PC-3 (cell line): ENCODE data around the gene RPL5. TPM values are rescaled to one million over a fixed set of nuclear protein-coding genes. Genes with fewer than 3 reads are reported as not detected.
A peak's percentile ranks its signal among the peaks of the same experiment; 100 is the strongest.

Experiments used
- ATAC-seq: fragments of 200-7000 bp; cut with Tn5 transposase; 2 replicates; pipeline ENCODE4 v1.9.1; 2020; ENCODE audit warnings: mild to moderate bottlenecking, moderate library complexity
- BruUV-seq: library from RNA; stranded (reverse); fragments of 400-500 nt; replicated peaks from 2 replicates; lab custom pipeline; 2021; lab: Mats Ljungman, UMichigan
- CTCF ChIA-PET: fragments of 300-600 bp; sonication (Branson Sonifier 250); formaldehyde crosslinking; loops from one replicate; lab custom pipeline; 2022; ENCODE audit warnings: antibody characterized with exemption; lab: Charles Lee
- POLR2A ChIA-PET: fragments of 300-600 bp; sonication (Branson Sonifier 250); formaldehyde crosslinking; loops from one replicate; lab custom pipeline; 2022; ENCODE audit warnings: antibody characterized with exemption; ENCODE audit not compliant: unreplicated experiment; lab: Charles Lee
- DNase-seq: peaks from one replicate; pipeline ENCODE4 v3.0.0-alpha.2; 2015
- H2AFZ ChIP-seq: fragments of 300-600 bp; sonication (generic); 2 replicates; pipeline ENCODE4 v1.6.0; 2016; ENCODE audit warnings: antibody characterized with exemption, low read length
- H3F3A ChIP-seq: fragments of 300-600 bp; sonication (generic); one replicate; pipeline ENCODE4 v1.6.0; 2017; ENCODE audit warnings: antibody characterized with exemption, low read length, control low read depth, mild to moderate bottlenecking; ENCODE audit not compliant: unreplicated experiment
- H3K27ac ChIP-seq: fragments of 300-600 bp; sonication (generic); 2 replicates; pipeline ENCODE4 v1.5.1; 2016; ENCODE audit warnings: mild to moderate bottlenecking, low read length
- H3K27me3 ChIP-seq: fragments of 300-600 bp; sonication (generic); 2 replicates; pipeline ENCODE4 v1.6.1; 2016; ENCODE audit warnings: low read length, mixed read lengths
- H3K36me3 ChIP-seq: fragments of 300-600 bp; sonication (generic); 2 replicates; pipeline ENCODE4 v1.6.1; 2016; ENCODE audit warnings: low read depth, mixed run types, low read length, mixed read lengths
- H3K4me1 ChIP-seq: fragments of 300-600 bp; sonication (generic); 2 replicates; pipeline ENCODE4 v1.5.1; 2016; ENCODE audit warnings: low read length; ENCODE audit not compliant: insufficient read depth
- H3K4me2 ChIP-seq: fragments of 300-600 bp; sonication (generic); 2 replicates; pipeline ENCODE4 v1.6.0; 2016; ENCODE audit warnings: low read length
- H3K4me3 ChIP-seq: fragments of 300-600 bp; sonication (generic); 2 replicates; pipeline ENCODE4 v1.5.1; 2016; ENCODE audit warnings: mild to moderate bottlenecking, low read length, mixed read lengths
- H3K79me2 ChIP-seq: fragments of 300-600 bp; sonication (generic); 2 replicates; pipeline ENCODE4 v1.6.1; 2017; ENCODE audit warnings: low read length, mixed read lengths
- H3K9ac ChIP-seq: fragments of 300-600 bp; sonication (generic); 2 replicates; pipeline ENCODE4 v1.6.0; 2016; ENCODE audit warnings: mild to moderate bottlenecking, low read length
- H3K9me2 ChIP-seq: fragments of 300-600 bp; sonication (generic); replicated peaks from 2 replicates; pipeline ENCODE4 v1.6.1; 2016; ENCODE audit warnings: mixed run types, low read length, mixed read lengths
- H3K9me3 ChIP-seq: fragments of 300-600 bp; sonication (generic); 2 replicates; pipeline ENCODE4 v1.6.1; 2016; ENCODE audit warnings: low read length, mixed read lengths
- H4K20me1 ChIP-seq: fragments of 300-600 bp; sonication (generic); 2 replicates; pipeline ENCODE4 v1.6.1; 2016; ENCODE audit warnings: low read length, mixed read lengths
- CTCF ChIP-seq: fragments of 300-600 bp; sonication (generic); conservative IDR thresholded peaks from 2 replicates; pipeline ENCODE4 v1.5.1; 2017; ENCODE audit warnings: antibody characterized with exemption, low read depth, mild to moderate bottlenecking, low read length
- EZH2 ChIP-seq: fragments of 300-600 bp; sonication (generic); IDR thresholded peaks from one replicate; pipeline ENCODE4 v1.6.1; 2017; ENCODE audit warnings: antibody characterized with exemption, mild to moderate bottlenecking, low read length; ENCODE audit not compliant: unreplicated experiment
- EZH2phosphoT487 ChIP-seq: fragments of 300-600 bp; sonication (generic); IDR thresholded peaks from 2 replicates; pipeline ENCODE4 v1.6.1; 2018; ENCODE audit warnings: mild to moderate bottlenecking, antibody characterized with exemption, low read length, borderline replicate concordance
- intact Hi-C: fragments of 100-400 bp; cut with micrococcal nuclease; formaldehyde crosslinking; loops from 2 replicates; pipeline ENCODE4 v1.9.0; 2023
- total RNA-seq: library from RNA; depleted of rRNA; stranded (reverse); fragments of >200 nt; gene quantifications from 2 replicates; pipeline ENCODE4 v1.2.3, GENCODE V29; 2014

RPL5 gene
- total RNA-seq, 1 experiment from 2014 or later: 1,285 TPM

- H3K4me1 ChIP-seq: peaks cover 6% of the 10 kb centered on the region; the same call in 1 of the 2 replicates
- no peaks in the 10 kb centered on the region for H3K36me3 ChIP-seq
- POLR2A ChIA-PET: interaction anchor here (0.6 kb wide), 1 partner anchor 63 kb away, joined by 8 read pairs; no protein-coding TSS in a partner anchor
- no peaks in the 10 kb centered on the region for H3F3A ChIP-seq
- peak; percentile 63 for ATAC-seq
- intact Hi-C loops: loop anchor here (1.0 kb wide), 4 partner anchors 97 to 203 kb away; no protein-coding TSS in a partner anchor
- H3K4me3 ChIP-seq: peak overlapping the region; percentile 54
- no peak overlapping the region for H3K27ac ChIP-seq
- TF ChIP-seq EZH2 (no peak), CTCF (no peak), EZH2phosphoT487 (no peak)
- peak overlapping the region; percentile 73 for H3K4me2 ChIP-seq
- H3K27me3 ChIP-seq: no peaks in the 10 kb centered on the region
- no TSS peak for BruUV-seq
- no peaks in the 10 kb centered on the region for H3K9me3 ChIP-seq
- no peaks in the 10 kb centered on the region for H3K9me2 ChIP-seq
- no peak for DNase-seq
- CTCF ChIA-PET: interaction anchor here (0.9 to 1.6 kb wide), 4 partner anchors 101 to 208 kb away, joined by 3 to 16 read pairs (median 6); no protein-coding TSS in a partner anchor
- H4K20me1 ChIP-seq: no peaks in the 10 kb centered on the region
- H2AFZ ChIP-seq: peak overlapping the region; percentile 79
- no peak overlapping the region for H3K9ac ChIP-seq
- no peaks in the 10 kb centered on the region for H3K79me2 ChIP-seq
Observed at GRCh38 chr1:92859400-92860039, 27.7 kb downstream of the RPL5 start.

- no peak overlapping the region for H3K27ac ChIP-seq
- H3K79me2 ChIP-seq: no peaks in the 10 kb centered on the region
- H3K27me3 ChIP-seq: no peaks in the 10 kb centered on the region
- no peak for TF ChIP-seq EZH2phosphoT487
- no peak for TF ChIP-seq EZH2
- no peak for TF ChIP-seq CTCF
- H3K4me2 ChIP-seq: no peak overlapping the region
- no peaks in the 10 kb centered on the region for H3K36me3 ChIP-seq
- no peaks in the 10 kb centered on the region for H3F3A ChIP-seq
- DNase-seq (no peak), ATAC-seq (no peak)
- intact Hi-C loops: no loop called here
- BruUV-seq: no TSS peak
- no peaks in the 10 kb centered on the region for H3K9me2 ChIP-seq
- no peak overlapping the region for H2AFZ ChIP-seq
- no peaks in the 10 kb centered on the region for H3K9me3 ChIP-seq
- ChIA-PET CTCF (no interaction called here), POLR2A (no interaction called here)
- H3K4me1 ChIP-seq: peaks cover 6% of the 10 kb centered on the region; the same call in 1 of the 2 replicates
- no peaks in the 10 kb centered on the region for H4K20me1 ChIP-seq
- no peak overlapping the region for H3K4me3 ChIP-seq
- no peak overlapping the region for H3K9ac ChIP-seq
Observed at GRCh38 chr1:92862605-92863004, 30.8 kb downstream of the RPL5 start.

- POLR2A ChIA-PET: no interaction called here
- Histone ChIP-seq H3K27me3 (no peaks in the 10 kb centered on the region), H3K27ac (no peak overlapping the region), H3K4me1 (peaks cover 4% of the 10 kb centered on the region; the same call in 1 of the 2 replicates), H3K9ac (no peak overlapping the region), H3K9me2 (no peaks in the 10 kb centered on the region), H2AFZ (no peak overlapping the region), H3K4me3 (no peak overlapping the region), H4K20me1 (no peaks in the 10 kb centered on the region), H3K79me2 (no peaks in the 10 kb centered on the region), H3F3A (no peaks in the 10 kb centered on the region), H3K9me3 (no peaks in the 10 kb centered on the region), H3K4me2 (no peak overlapping the region), H3K36me3 (no peaks in the 10 kb centered on the region)
- BruUV-seq: no TSS peak
- intact Hi-C loops: no loop called here
- CTCF ChIA-PET: no interaction called here
- TF ChIP-seq EZH2 (no peak), CTCF (no peak), EZH2phosphoT487 (no peak)
- no peak for DNase-seq
- no peak for ATAC-seq
Observed at GRCh38 chr1:92864131-92864530, 32.3 kb downstream of the RPL5 start.
